ENCODE results near the gene PNO1. TPM values are rescaled to one million over a fixed set of nuclear protein-coding genes. Genes with fewer than 3 reads are reported as not detected.
A peak's percentile ranks its signal among the peaks of the same experiment; 100 is the strongest.

Gene PNO1
- total RNA-seq, 2 experiments from 2014 or later, result 27.1 to 29.5 TPM

GRCh38 chr2:68195096-68195495 is 37.4 kb downstream of the PNO1 start:
- Mint-ChIP-seq H3K4me1 (ENCODE audit: low read depth) (peaks cover 80% of the 10 kb centered on the region), H3K4me3 (no peak overlapping the region), H3K27ac (peak overlapping the region; percentile 64), H3K36me3 (ENCODE audit: low read depth) (peaks cover 11% of the 10 kb centered on the region), H3K9me3 (no peaks in the 10 kb centered on the region), H3K27me3 (no peaks in the 10 kb centered on the region)
- TF ChIP-seq CTCF (IDR thresholded peaks at IDR 0.05), result no peak
- ChIA-PET CTCF (interaction anchor here (1.0 to 2.7 kb wide), 3 partner anchors 59 to 247 kb away, joined by 3 to 12 read pairs (median 5); partner anchors contain the start of gene PPP3R1), POLR2A (interaction anchor here (1.0 to 1.1 kb wide), 2 partner anchors 37 to 56 kb away, joined by 3 to 4 read pairs; partner anchors contain the start of gene PNO1)
- Histone ChIP-seq H3K9me3 (ENCODE audit: control insufficient read depth in 1 of 2, insufficient read depth in 1 of 2, low read length in 2 of 2) (no peaks in the 10 kb centered on the region), H3K36me3 (ENCODE audit: insufficient read depth, low read length) (no peaks in the 10 kb centered on the region), H3K4me1 (ENCODE audit: insufficient read depth, low read length) (no peaks in the 10 kb centered on the region), H3K4me3 (ENCODE audit: low read length) (no peak overlapping the region), H3K27ac (ENCODE audit: low read depth in 1 of 2, low read length in 2 of 2) (no peak overlapping the region), H3K27me3 (ENCODE audit: control insufficient read depth in 1 of 2, insufficient read depth in 2 of 2, low read length in 2 of 2) (no peaks in the 10 kb centered on the region)
- intact Hi-C loops (cut with DNase I, micrococcal nuclease), result loop anchor here (5.0 kb wide), 2 partner anchors 73 to 87 kb away; no protein-coding TSS in a partner anchor
- no peak for ATAC-seq (ENCODE audit: poor library complexity)
- DNase-seq, result no peak

- Mint-ChIP-seq H3K9me3 (no peaks in the 10 kb centered on the region), H3K27ac (peak overlapping the region; percentile 64), H3K4me1 (ENCODE audit: low read depth) (peaks cover 80% of the 10 kb centered on the region), H3K36me3 (ENCODE audit: low read depth) (peaks cover 11% of the 10 kb centered on the region), H3K4me3 (no peak overlapping the region), H3K27me3 (no peaks in the 10 kb centered on the region)
- ChIA-PET CTCF (interaction anchor here (0.6 to 2.7 kb wide), 17 partner anchors 10 to 245 kb away, joined by 3 to 15 read pairs (median 5); partner anchors contain the start of genes PNO1 and PPP3R1), POLR2A (interaction anchor here (0.7 to 1.1 kb wide), 3 partner anchors 49 to 56 kb away, joined by 3 to 8 read pairs (median 5); partner anchors contain the start of gene PPP3R1)
- intact Hi-C loops (cut with DNase I, micrococcal nuclease), result loop anchor here (2.0 to 5.0 kb wide), 4 partner anchors 55 to 87 kb away; no protein-coding TSS in a partner anchor
- no peaks in the 10 kb centered on the region for H3K4me1 ChIP-seq (ENCODE audit: insufficient read depth, low read length)
- H3K9me3 ChIP-seq (ENCODE audit: control insufficient read depth in 1 of 2, insufficient read depth in 1 of 2, low read length in 2 of 2), result no peaks in the 10 kb centered on the region
- H3K27me3 ChIP-seq (ENCODE audit: control insufficient read depth in 1 of 2, insufficient read depth in 2 of 2, low read length in 2 of 2), result no peaks in the 10 kb centered on the region
- H3K4me3 ChIP-seq (ENCODE audit: low read length), result no peak overlapping the region
- H3K27ac ChIP-seq (ENCODE audit: low read depth in 1 of 2, low read length in 2 of 2), result no peak overlapping the region
- peak; percentile 64 for TF ChIP-seq CTCF (IDR thresholded peaks at IDR 0.05)
- peak in 10 of 14 experiments; percentile 22 to 83 (median 48) for DNase-seq
- peak; percentile 59 for ATAC-seq (ENCODE audit: poor library complexity)
- H3K36me3 ChIP-seq (ENCODE audit: insufficient read depth, low read length), result no peaks in the 10 kb centered on the region
These were observed 38.5 kb downstream of the PNO1 start for GRCh38 chr2:68196120-68196716.

GRCh38 chr2:68200157-68200787 is 42.6 kb downstream of the PNO1 start:
- Mint-ChIP-seq H3K9me3 (no peaks in the 10 kb centered on the region), H3K4me1 (ENCODE audit: low read depth) (peaks cover 81% of the 10 kb centered on the region), H3K27ac (peak overlapping the region; percentile 67), H3K4me3 (peak overlapping the region; percentile 2), H3K36me3 (ENCODE audit: low read depth) (peaks cover 19% of the 10 kb centered on the region), H3K27me3 (no peaks in the 10 kb centered on the region)
- intact Hi-C loops (cut with DNase I, micrococcal nuclease), result no loop called here
- Histone ChIP-seq H3K36me3 (ENCODE audit: insufficient read depth, low read length) (no peaks in the 10 kb centered on the region), H3K9me3 (ENCODE audit: control insufficient read depth in 1 of 2, insufficient read depth in 1 of 2, low read length in 2 of 2) (no peaks in the 10 kb centered on the region), H3K27me3 (ENCODE audit: control insufficient read depth in 1 of 2, insufficient read depth in 2 of 2, low read length in 2 of 2) (no peaks in the 10 kb centered on the region), H3K4me1 (ENCODE audit: insufficient read depth, low read length) (peaks cover 5% of the 10 kb centered on the region), H3K4me3 (ENCODE audit: low read length) (no peak overlapping the region), H3K27ac (ENCODE audit: low read depth in 1 of 2, low read length in 2 of 2) (peak overlapping the region in 1 of 2 donors; percentile 3)
- ChIA-PET CTCF (interaction anchor here (1.0 to 1.3 kb wide), 2 partner anchors 14 to 51 kb away, joined by 3 read pairs; no protein-coding TSS in a partner anchor), POLR2A (interaction anchor here (1.0 kb wide), 1 partner anchor 53 kb away, joined by 3 read pairs; no protein-coding TSS in a partner anchor)
- no peak for TF ChIP-seq CTCF (IDR thresholded peaks at IDR 0.05)
- peak in 1 of 14 experiments; percentile 31 for DNase-seq
- no peak for ATAC-seq (ENCODE audit: poor library complexity)
